Left cardiac atrium (tissue), 4 donors: ENCODE measurements around the gene SPATS1. TPM values are rescaled to one million over a fixed set of nuclear protein-coding genes. Genes with fewer than 3 reads are reported as not detected.

Experiments
- ATAC-seq, 2 donors: fragments of 200-7000 bp; cut with Tn5 transposase; one replicate each; pipeline ENCODE4 v1.9.1; 2020; ENCODE audit warnings: mild to moderate bottlenecking in 2 of 2, moderate library complexity in 2 of 2
- DNase-seq: peaks from one replicate; pipeline ENCODE4 v3.0.0-alpha.2; 2020
- intact Hi-C, 2 donors: fragments of 100-400 bp; cut with DNase I; formaldehyde crosslinking; loops; one replicate each; pipeline versions ENCODE4 v1.14.1 to v1.15.1; 2022 to 2023
- long read RNA-seq: library from polyadenylated mRNA; unstranded; transcript quantifications from one replicate; pipeline ENCODE4 v2.0.0, GENCODE V29; 2021
- total RNA-seq, 2 donors: library from RNA; stranded (reverse); fragmentation: NEBNext Ultra II Directional; extraction: Animal tissue kit (Norgen Biotek cat#: 25700); gene quantifications; one replicate each; pipeline ENCODE4 v1.2.1, GENCODE V29; 2021
- donor health status: DM: no; HTN: yes; CAD: no.
- donor health status: DM: no; HTN: yes; CAD: no; lungs with severe emphysema.
- donor health status: DM: yes; HTN: yes; CAD: no.
- donor health status: Dilated cardiomyopathy.

The SPATS1 gene
- not detected for total RNA-seq
- long read RNA-seq, result 0 reads

DNA sequence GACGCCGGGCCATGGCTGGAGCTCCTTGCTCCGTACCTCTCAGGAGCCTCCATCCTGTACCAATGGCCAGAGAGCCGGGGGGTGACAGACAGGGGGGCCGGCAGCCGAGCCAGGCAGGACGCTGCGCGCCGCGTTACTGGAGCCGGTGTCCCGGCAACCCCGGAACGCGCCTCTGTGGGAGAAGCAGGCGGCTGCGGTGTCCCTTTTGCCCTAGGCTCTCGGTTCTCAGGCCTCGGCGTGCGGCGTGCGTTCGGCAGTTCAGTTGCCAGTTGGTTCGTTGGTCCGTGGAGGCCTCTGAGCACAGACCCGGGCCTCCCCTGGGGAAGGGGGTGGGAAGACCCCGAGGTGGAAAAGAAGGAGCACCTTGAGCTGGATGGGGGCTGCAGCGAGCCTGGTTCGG lies at the start of gene SPATS1:
SPATS1 (plus strand) TSS at position 162 of the 400 bp plus-strand sequence. CDS start 446 bp downstream, outside the sequence.
- peak; percentile 14 to 60 for ATAC-seq
- DNase-seq, result no peak
- intact Hi-C loops, result no loop called here

- intact Hi-C loops, result no loop called here
- DNase-seq, result no peak
These were observed 49.6 kb upstream of the SPATS1 start for GRCh38 chr6:44292661-44293365.

GRCh38 chr6:44294832-44295791 lies 47.3 kb upstream of the SPATS1 start:
- ATAC-seq, result no peak
- no peak for DNase-seq
- intact Hi-C loops, result no loop called here

More at GRCh38 chr6:44292661-44293365, 49.6 kb upstream of the SPATS1 start:
- no peak for ATAC-seq

DNA sequence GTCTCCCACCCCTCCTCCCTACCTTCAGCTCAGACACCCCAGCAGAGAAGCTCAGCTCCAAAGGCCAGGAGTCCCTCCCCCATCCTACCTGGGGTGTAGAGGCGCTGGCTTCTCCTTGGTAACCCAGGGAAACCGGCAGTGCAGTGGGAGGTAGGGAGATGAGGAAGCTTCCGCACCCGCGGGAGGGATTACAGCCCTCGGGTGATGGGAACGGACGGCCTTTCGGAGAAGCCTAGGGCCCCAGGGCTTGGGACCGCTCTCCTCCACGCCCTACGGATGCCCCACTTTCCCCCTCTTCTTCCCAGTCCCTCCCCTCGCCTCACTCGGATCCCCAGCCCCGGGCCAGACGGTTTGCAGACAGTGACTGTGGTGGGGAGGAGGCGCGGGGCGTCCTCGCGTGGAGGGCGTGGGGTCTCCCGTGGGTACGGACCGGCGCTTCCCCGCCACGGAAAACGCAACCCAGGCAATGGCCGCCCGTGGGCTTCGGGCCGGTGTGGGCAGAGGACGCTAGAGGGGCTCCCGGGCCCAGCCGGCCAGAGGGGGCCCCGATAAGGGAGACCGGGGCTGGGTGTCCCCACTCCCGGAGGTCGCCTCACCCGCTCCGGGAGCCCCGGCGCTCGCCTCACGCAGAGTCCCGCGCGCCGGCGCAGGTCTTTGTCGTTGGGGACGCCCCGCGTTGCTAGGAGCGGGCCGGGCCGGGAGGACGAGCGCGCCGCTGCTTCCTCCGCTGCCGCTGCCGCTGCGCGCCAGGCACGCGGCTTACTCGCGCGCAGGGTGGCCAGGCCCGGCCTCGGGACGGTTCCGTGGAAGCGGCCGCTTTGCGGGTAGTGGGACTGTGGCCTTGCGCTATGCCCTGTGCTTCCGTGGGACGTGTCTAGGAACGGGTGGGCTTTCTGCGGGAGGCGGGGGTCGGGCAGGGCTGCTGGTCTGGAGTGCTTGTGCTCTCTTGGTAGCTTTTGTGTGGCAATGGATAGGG lies 45.1 kb upstream of the SPATS1 start:
- intact Hi-C loops, result no loop called here
- ATAC-seq (peak; percentile 80 to 82), DNase-seq (peak; percentile 51)

- DNase-seq, result no peak
- intact Hi-C loops, result no loop called here
- ATAC-seq, result peak in 1 of 2 donors; percentile 5
These were observed 44.2 kb upstream of the SPATS1 start for GRCh38 chr6:44298055-44298803.

GRCh38 chr6:44298864-44299263 lies 43.6 kb upstream of the SPATS1 start:
- DNase-seq, result no peak
- intact Hi-C loops, result no loop called here

GRCh38 chr6:44300292-44300823 lies 42.1 kb upstream of the SPATS1 start:
- ATAC-seq (no peak), DNase-seq (no peak)
- intact Hi-C loops, result no loop called here

More at GRCh38 chr6:44298864-44299263, 43.6 kb upstream of the SPATS1 start:
- no peak for ATAC-seq

GRCh38 chr6:44301106-44301505 lies 41.3 kb upstream of the SPATS1 start:
- intact Hi-C loops, result no loop called here
- no peak for ATAC-seq

GRCh38 chr6:44301782-44302564 lies 40.5 kb upstream of the SPATS1 start:
- intact Hi-C loops, result no loop called here
- DNase-seq (no peak), ATAC-seq (no peak)

More at GRCh38 chr6:44301106-44301505, 41.3 kb upstream of the SPATS1 start:
- DNase-seq, result no peak

DNA sequence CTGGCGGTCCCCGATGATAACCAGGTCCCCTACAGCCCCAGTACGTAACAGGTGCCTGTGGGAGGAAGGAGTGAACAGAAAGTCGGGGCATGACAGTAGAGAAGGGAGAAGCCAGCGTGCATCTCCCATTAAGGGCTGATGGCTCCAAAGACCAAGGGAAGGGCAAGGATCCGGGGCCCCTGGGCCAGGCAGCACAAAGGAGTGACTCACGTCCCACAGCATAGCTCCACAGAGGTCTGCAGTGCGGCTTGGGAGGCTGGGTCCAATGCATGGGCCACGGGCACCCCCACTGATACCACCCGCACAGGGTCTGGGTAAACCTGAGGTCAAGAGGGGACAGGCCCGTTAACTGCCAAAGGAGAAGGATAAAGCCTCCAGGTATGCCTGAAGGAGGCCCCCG lies 39.6 kb upstream of the SPATS1 start:
- DNase-seq (no peak), ATAC-seq (no peak)
- intact Hi-C loops, result no loop called here

DNA sequence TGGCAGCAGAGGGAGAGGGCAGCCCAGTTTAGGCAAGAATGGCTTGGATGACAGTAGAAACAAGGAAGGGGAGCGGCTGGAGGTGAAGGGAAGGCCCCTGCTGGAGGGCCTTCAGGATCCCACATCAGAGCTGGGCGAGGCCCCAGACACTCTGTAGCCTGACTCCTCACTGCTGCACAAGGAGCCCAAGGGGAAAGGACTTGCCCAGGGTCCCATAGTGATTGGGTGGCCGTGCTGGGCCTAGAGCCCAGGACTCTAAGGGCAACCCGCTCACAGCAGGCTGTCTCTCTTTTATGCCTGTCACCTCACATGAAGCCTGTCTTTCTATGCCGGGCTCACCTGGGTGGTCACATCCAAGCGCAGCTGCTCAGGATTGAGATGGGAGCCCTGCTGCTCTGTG lies 38.6 kb upstream of the SPATS1 start:
- no peak for ATAC-seq
- DNase-seq, result no peak
- intact Hi-C loops, result no loop called here

- DNase-seq (peak; percentile 33), ATAC-seq (peak in 1 of 2 donors; percentile 10)
These were observed 37.9 kb upstream of the SPATS1 start for GRCh38 chr6:44304282-44305199.

DNA sequence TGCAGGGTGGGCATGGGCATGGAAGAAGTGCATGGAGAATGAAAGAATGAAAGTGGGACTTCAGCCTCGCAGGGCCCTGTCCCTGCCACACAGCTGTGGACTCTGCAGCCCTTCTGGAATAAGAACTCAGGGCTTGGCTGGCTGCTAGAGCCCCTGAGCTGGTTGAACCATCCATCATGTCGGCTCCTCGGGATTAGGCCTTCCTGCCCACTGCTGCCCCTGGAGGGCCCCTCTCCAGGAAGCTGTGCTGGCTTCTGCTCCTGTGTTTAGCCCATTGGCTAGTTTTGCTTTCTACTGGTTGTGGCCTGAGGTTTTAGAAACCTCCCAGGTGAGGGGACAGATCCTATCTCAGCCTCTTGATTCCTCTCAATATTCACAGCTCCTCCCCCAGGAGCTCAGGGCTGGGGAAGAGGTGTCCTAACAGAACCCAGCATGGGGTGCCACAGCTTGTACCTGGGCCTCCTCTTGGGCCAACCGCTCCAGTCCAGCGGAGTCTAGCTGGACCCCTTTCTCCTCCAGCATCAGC lies 37.2 kb upstream of the SPATS1 start:
- DNase-seq, result no peak
- intact Hi-C loops, result no loop called here
- no peak for ATAC-seq

More at GRCh38 chr6:44304282-44305199, 37.9 kb upstream of the SPATS1 start:
- intact Hi-C loops, result no loop called here

- no peak for DNase-seq
- no peak for ATAC-seq
- intact Hi-C loops, result no loop called here
These were observed 35.7 kb upstream of the SPATS1 start for GRCh38 chr6:44306710-44307109.

GRCh38 chr6:44307217-44307616 lies 35.2 kb upstream of the SPATS1 start:
- ATAC-seq, result no peak
- intact Hi-C loops, result no loop called here
- DNase-seq, result no peak

- DNase-seq (no peak), ATAC-seq (peak in 1 of 2 donors; percentile 54)
- intact Hi-C loops, result no loop called here
These were observed 33.4 kb upstream of the SPATS1 start for GRCh38 chr6:44309092-44309491.
